ENCODE data around the gene USP5. TPM values are rescaled to one million over a fixed set of nuclear protein-coding genes. Genes with fewer than 3 reads are reported as not detected.
A peak's percentile ranks its signal among the peaks of the same experiment; 100 is the strongest.

Gene USP5
- total and polyA plus RNA-seq, 12 donors, result 30.6 to 162 (median 113) TPM

- intact Hi-C loops (cut with DNase I), result no loop called here
- Histone ChIP-seq H3K36me3 (replicated peaks in 1 of 2) (peaks cover 0 to 73% of the 10 kb centered on the region in 2 donors), H3K27ac (peak overlapping the region in 4 of 5 donors; percentile 97 to 98 (median 98)), H3K4me1 (replicated peaks in 1 of 2) (peaks cover 21 to 37% of the 10 kb centered on the region in 2 donors), H3K4me3 (peak overlapping the region in 1 of 4 donors; percentile 93), H3K27me3 (no peaks in the 10 kb centered on the region), H3K9me3 (replicated peaks in 1 of 3) (no peaks in the 10 kb centered on the region)
- peak in 1 of 7 donors; percentile 50 for DNase-seq
- 76 to 85% (median 81%) methylated on average over 15 to 19 of the region's 19 CpGs for whole genome bisulfite sequencing, 4 donors
- TF ChIP-seq POLR2A (IDR thresholded peaks at IDR 0.05), result no peak
- TF ChIP-seq CTCF (IDR thresholded peaks at IDR 0.05), result no peak
Measured at GRCh38 chr12:6866163-6866919, 14.4 kb downstream of the USP5 start.

- peak overlapping the region in 3 of 4 donors; percentile 31 to 93 (median 74) for H3K4me3 ChIP-seq
- peaks cover 0 to 71% of the 10 kb centered on the region in 2 donors for H3K36me3 ChIP-seq (replicated peaks in 1 of 2)
- no peaks in the 10 kb centered on the region for H3K9me3 ChIP-seq (replicated peaks in 1 of 3)
- H3K4me1 ChIP-seq (replicated peaks in 1 of 2), result peaks cover 28 to 43% of the 10 kb centered on the region in 2 donors
- 1 to 5% (median 2%) methylated on average over 13 to 33 of the region's 33 CpGs for WGBS, 4 donors
- intact Hi-C loops (cut with DNase I), result no loop called here
- H3K27ac ChIP-seq, result peak overlapping the region; percentile 39 to 98 (median 97)
- DNase-seq, result peak; percentile 58 to 74 (median 72)
- TF ChIP-seq CTCF (IDR thresholded peaks at IDR 0.05) (no peak), POLR2A (IDR thresholded peaks at IDR 0.05) (no peak)
- H3K27me3 ChIP-seq, result no peaks in the 10 kb centered on the region
Measured at GRCh38 chr12:6866920-6867412, 15.0 kb downstream of the USP5 start.

- Histone ChIP-seq H3K36me3 (replicated peaks in 1 of 2) (peaks cover 0 to 64% of the 10 kb centered on the region in 2 donors), H3K4me3 (peak within 1 kb of the TSS; percentile 57 to 93 (median 73)), H3K27ac (peak within 1 kb of the TSS; percentile 97 to 98 (median 97)), H3K27me3 (no peaks in the 10 kb centered on the region), H3K4me1 (replicated peaks in 1 of 2) (peaks cover 31 to 50% of the 10 kb centered on the region in 2 donors), H3K9me3 (replicated peaks in 1 of 3) (no peaks in the 10 kb centered on the region)
- TF ChIP-seq POLR2A (IDR thresholded peaks at IDR 0.05) (peak; percentile 97 to 98), CTCF (IDR thresholded peaks at IDR 0.05) (peak in 1 of 6 experiments; percentile 1)
- WGBS, 4 donors, result 0 to 1% (median 0%) methylated on average over 19 to 86 of the region's 86 CpGs
- DNase-seq, result peak; percentile 82 to 92 (median 89)
- intact Hi-C loops (cut with DNase I), result no loop called here
Measured at GRCh38 chr12:6867413-6868210, 15.7 kb downstream of the USP5 start, which contains the start of gene TPI1. Gene TPI1 (plus strand): TSS chr12:6867531. CDS start chr12:6867567, 36 bp downstream.
